22Rv1 (cell line): ENCODE data around the gene LZTS2.

Experiments
- ZFX ChIP-seq: fragments of 450-650 bp; IDR thresholded peaks from 2 replicates; pipeline ENCODE4 v1.6.1; 2017; ENCODE audit warnings: antibody characterized with exemption, borderline replicate concordance
- TF ChIP-seq, protein P1 (sequence below): fragments of 450-650 bp; IDR thresholded peaks from 2 replicates; pipeline ENCODE4 v1.5.1; 2017; ENCODE audit warnings: mild to moderate bottlenecking

DNA sequence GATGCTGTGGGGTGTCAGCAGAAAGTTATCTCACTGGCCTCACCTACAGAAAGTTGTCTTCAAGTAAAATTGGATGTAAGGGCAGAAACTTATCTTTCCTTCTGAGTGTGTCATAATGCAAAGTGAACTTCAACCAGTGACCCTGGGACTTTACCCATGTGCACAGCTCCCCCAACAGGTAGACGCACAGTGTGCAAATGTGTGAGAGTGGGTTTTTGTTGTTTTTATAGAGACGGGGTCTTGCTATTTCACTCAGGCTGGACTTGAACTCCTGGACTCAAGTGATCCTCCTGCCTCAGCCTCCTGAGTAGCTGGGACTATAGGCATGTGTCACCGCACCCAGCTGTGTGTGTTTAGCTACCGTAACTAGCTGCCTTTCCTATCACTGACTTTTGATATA, 55.8 kb downstream of the LZTS2 start:
- TF ChIP-seq, protein P1, sequence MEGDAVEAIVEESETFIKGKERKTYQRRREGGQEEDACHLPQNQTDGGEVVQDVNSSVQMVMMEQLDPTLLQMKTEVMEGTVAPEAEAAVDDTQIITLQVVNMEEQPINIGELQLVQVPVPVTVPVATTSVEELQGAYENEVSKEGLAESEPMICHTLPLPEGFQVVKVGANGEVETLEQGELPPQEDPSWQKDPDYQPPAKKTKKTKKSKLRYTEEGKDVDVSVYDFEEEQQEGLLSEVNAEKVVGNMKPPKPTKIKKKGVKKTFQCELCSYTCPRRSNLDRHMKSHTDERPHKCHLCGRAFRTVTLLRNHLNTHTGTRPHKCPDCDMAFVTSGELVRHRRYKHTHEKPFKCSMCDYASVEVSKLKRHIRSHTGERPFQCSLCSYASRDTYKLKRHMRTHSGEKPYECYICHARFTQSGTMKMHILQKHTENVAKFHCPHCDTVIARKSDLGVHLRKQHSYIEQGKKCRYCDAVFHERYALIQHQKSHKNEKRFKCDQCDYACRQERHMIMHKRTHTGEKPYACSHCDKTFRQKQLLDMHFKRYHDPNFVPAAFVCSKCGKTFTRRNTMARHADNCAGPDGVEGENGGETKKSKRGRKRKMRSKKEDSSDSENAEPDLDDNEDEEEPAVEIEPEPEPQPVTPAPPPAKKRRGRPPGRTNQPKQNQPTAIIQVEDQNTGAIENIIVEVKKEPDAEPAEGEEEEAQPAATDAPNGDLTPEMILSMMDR = peak; percentile 32
- no peak for TF ChIP-seq ZFX
